ENCODE measurements around the gene CLASRP. TPM values are rescaled to one million over a fixed set of nuclear protein-coding genes. Genes with fewer than 3 reads are reported as not detected.

The CLASRP gene
- total and polyA plus RNA-seq, 2 of the 8 experiments (the other 6 are each of a cell fraction or from before 2014, with no cell fraction given), result 22.3 to 71.7 TPM

DNA sequence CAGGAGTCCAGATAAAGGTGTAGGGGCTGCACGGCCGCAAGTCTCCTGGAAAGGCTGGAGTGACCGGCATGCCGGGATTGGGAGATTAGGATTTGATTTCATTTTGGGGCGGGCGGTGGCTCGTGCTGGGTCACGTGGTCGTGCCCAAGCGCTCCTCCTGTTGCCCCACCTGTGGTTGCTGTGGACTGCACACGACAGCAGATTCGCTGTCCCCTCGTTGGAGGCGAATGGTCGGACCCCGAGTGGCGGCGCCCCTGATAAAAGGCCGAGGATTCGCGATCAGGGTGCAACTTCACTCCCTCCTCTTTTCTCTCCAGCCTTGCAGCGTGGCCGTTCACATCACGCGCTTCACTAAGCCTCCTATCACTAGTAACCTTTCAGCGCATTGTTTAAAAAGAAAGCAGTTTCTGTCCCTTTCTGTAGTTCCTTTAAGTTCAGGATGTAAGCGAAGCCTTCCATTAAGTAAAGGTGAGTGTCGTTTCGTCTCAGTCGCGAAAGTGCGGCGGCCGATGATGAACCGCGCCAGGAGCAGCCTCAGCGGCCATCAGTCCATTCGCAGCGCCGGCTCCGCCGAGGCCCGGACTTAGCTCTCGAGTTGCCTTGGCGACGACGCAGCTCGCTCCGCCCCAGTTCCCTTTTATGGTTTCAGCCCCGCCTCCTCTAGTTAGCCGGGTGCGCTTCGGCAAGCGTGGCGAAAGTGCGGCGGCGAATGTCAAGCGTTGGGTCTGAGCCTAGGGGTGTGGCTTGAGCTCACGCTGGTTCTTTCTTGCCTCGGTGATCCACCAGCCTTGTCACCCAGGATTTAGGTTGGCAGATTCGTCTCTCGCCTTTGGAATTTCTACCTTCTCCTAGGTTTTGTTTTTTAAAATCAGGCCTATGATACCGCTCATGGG is 52.4 kb downstream of the CLASRP start (continued):
- TF ChIP-seq TCF12 (IDR thresholded peaks at IDR 0.05; ENCODE audit: low read depth, low read length), result no peak
- TF ChIP-seq TBP (IDR thresholded peaks at IDR 0.05; ENCODE audit: low read depth, low read length), result peak; percentile 51
- TF ChIP-seq CHD2 (IDR thresholded peaks at IDR 0.05; ENCODE audit: low read length), result no peak
- TF ChIP-seq, protein P1, sequence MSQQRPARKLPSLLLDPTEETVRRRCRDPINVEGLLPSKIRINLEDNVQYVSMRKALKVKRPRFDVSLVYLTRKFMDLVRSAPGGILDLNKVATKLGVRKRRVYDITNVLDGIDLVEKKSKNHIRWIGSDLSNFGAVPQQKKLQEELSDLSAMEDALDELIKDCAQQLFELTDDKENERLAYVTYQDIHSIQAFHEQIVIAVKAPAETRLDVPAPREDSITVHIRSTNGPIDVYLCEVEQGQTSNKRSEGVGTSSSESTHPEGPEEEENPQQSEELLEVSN (IDR thresholded peaks at IDR 0.05), result no peak
- TF ChIP-seq SIRT6 (IDR thresholded peaks at IDR 0.05; ENCODE audit: low read length), result no peak
- TF ChIP-seq EGR1 (IDR thresholded peaks at IDR 0.05; ENCODE audit: borderline replicate concordance, low read depth, low read length), result 0 out of 2 replicates have a peak, but pooled peaks have one; percentile 7
- peak; percentile 65 for TF ChIP-seq CREB1 (IDR thresholded peaks at IDR 0.05)
- TF ChIP-seq, protein P2, sequence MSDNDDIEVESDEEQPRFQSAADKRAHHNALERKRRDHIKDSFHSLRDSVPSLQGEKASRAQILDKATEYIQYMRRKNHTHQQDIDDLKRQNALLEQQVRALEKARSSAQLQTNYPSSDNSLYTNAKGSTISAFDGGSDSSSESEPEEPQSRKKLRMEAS (IDR thresholded peaks at IDR 0.05), result peak; percentile 84
- TF ChIP-seq, protein P3, sequence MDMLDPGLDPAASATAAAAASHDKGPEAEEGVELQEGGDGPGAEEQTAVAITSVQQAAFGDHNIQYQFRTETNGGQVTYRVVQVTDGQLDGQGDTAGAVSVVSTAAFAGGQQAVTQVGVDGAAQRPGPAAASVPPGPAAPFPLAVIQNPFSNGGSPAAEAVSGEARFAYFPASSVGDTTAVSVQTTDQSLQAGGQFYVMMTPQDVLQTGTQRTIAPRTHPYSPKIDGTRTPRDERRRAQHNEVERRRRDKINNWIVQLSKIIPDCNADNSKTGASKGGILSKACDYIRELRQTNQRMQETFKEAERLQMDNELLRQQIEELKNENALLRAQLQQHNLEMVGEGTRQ (IDR thresholded peaks at IDR 0.05; ENCODE audit: low read length), result peak; percentile 54
- peak; percentile 95 for TF ChIP-seq SRF (IDR thresholded peaks at IDR 0.05; ENCODE audit: low read depth, low read length)
- TF ChIP-seq BACH1 (IDR thresholded peaks at IDR 0.05; ENCODE audit: low read length), result no peak
- TF ChIP-seq HDAC2 (IDR thresholded peaks at IDR 0.05; ENCODE audit: borderline replicate concordance in 1 of 2, low read depth in 2 of 2, low read length in 2 of 2), result no peak
- TF ChIP-seq, protein P4, sequence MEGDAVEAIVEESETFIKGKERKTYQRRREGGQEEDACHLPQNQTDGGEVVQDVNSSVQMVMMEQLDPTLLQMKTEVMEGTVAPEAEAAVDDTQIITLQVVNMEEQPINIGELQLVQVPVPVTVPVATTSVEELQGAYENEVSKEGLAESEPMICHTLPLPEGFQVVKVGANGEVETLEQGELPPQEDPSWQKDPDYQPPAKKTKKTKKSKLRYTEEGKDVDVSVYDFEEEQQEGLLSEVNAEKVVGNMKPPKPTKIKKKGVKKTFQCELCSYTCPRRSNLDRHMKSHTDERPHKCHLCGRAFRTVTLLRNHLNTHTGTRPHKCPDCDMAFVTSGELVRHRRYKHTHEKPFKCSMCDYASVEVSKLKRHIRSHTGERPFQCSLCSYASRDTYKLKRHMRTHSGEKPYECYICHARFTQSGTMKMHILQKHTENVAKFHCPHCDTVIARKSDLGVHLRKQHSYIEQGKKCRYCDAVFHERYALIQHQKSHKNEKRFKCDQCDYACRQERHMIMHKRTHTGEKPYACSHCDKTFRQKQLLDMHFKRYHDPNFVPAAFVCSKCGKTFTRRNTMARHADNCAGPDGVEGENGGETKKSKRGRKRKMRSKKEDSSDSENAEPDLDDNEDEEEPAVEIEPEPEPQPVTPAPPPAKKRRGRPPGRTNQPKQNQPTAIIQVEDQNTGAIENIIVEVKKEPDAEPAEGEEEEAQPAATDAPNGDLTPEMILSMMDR (IDR thresholded peaks at IDR 0.05; ENCODE audit: control extremely low read depth in 1 of 3, insufficient read depth in 1 of 3, low read depth in 1 of 3, low read length in 3 of 3), result no peak
- TF ChIP-seq NANOG (IDR thresholded peaks at IDR 0.05; ENCODE audit: insufficient read depth, low read depth, low read length, poor library complexity, severe bottlenecking), result no peak
- TF ChIP-seq EP300 (IDR thresholded peaks at IDR 0.05; ENCODE audit: borderline replicate concordance in 1 of 2, low read depth in 2 of 2, low read length in 2 of 2), result peak; percentile 29 to 93; a peak in 1 of 3 replicates
- TF ChIP-seq JUN (IDR thresholded peaks at IDR 0.05; ENCODE audit: low read depth, low read length), result no peak
- no peak for TF ChIP-seq ZNF274 (IDR thresholded peaks at IDR 0.05; ENCODE audit: borderline replicate concordance, extremely low read depth, low read length)
- TF ChIP-seq TAF1 (IDR thresholded peaks at IDR 0.05; ENCODE audit: low read depth, low read length), result peak; percentile 71
- TF ChIP-seq KDM4A (IDR thresholded peaks at IDR 0.05; ENCODE audit: low read depth, low read length, severe bottlenecking), result no peak

Measured in H1 (cell line).